Measurements from ENCODE around the gene LSM5. TPM values are rescaled to one million over a fixed set of nuclear protein-coding genes. Genes with fewer than 3 reads are reported as not detected.

LSM5 gene
- total RNA-seq, 1 experiment from 2014 or later: 108 TPM

DNA sequence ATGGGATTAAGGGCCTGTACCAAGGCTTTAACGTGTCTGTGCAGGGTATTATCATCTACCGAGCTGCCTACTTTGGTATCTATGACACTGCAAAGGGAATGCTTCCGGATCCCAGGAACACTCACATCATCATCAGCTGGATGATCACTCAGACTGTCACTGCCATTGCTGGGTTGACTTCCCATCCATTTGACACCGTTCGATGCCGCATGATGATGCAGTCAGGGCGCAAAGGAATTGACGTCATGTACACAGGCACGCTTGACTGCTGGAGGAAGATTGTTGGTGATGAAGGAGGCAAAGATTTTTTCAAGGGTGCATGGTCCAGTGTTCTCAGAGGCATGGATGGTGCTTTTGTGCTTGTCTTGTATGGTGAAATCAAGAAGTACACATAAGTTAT is 18.2 kb downstream of the LSM5 start:
- Histone ChIP-seq H2BK15ac (ENCODE audit: low read depth, low read length) (no peak overlapping the region), H4K20me1 (ENCODE audit: control insufficient read depth, insufficient read depth, insufficient read length) (no peaks in the 10 kb centered on the region), H3K27me3 (ENCODE audit: insufficient read depth, low read length) (no peaks in the 10 kb centered on the region), H2BK20ac (ENCODE audit: low read depth, low read length, poor library complexity, severe bottlenecking) (no peak overlapping the region), H3K23me2 (ENCODE audit: insufficient read length, low read depth, low read length, poor library complexity, severe bottlenecking) (no peaks in the 10 kb centered on the region), H3K18ac (ENCODE audit: insufficient read length, low read depth, low read length) (no peak overlapping the region), H3K4me1 (ENCODE audit: insufficient read depth, low read length) (no peaks in the 10 kb centered on the region), H2AK5ac (ENCODE audit: insufficient read length, low read length) (no peak overlapping the region), H3T11ph (ENCODE audit: low read length) (no peak overlapping the region), H3K56ac (ENCODE audit: insufficient read length, low read depth, low read length) (no peak overlapping the region), H3K9ac (ENCODE audit: extremely low read depth, insufficient read length, low read length) (no peak overlapping the region), H3K79me1 (ENCODE audit: insufficient read depth, low read depth, low read length, poor library complexity, severe bottlenecking) (no peaks in the 10 kb centered on the region), H3K4ac (ENCODE audit: low read depth, low read length) (no peak overlapping the region), H2BK120ac (ENCODE audit: low read depth, low read length, poor library complexity, severe bottlenecking) (no peak overlapping the region), H4K5ac (ENCODE audit: insufficient read length, low read depth, low read length) (no peak overlapping the region), H3K14ac (ENCODE audit: insufficient read depth, low read length) (no peak overlapping the region), H3K9me3 (ENCODE audit: control insufficient read depth, low read depth, low read length) (no peaks in the 10 kb centered on the region), H2BK12ac (ENCODE audit: insufficient read length, low read depth, low read length) (no peak overlapping the region), H3K23ac (ENCODE audit: insufficient read length, low read depth, low read length) (no peak overlapping the region), H3K27ac (ENCODE audit: insufficient read length, low read depth, low read length) (no peak overlapping the region), H2AFZ (ENCODE audit: low read length) (no peak overlapping the region), H3K79me2 (ENCODE audit: insufficient read depth, low read length) (no peaks in the 10 kb centered on the region), H3K4me2 (ENCODE audit: insufficient read depth, insufficient read length, low read length) (no peak overlapping the region), H4K91ac (ENCODE audit: insufficient read length, low read depth, low read length) (no peak overlapping the region), H4K8ac (replicated peaks; ENCODE audit: insufficient read length, low read depth, low read length) (no peak overlapping the region), H2BK5ac (ENCODE audit: insufficient read length, low read length) (no peak overlapping the region)
- no CpG with 5 or more reads among the region's 9 CpGs for WGBS (ENCODE audit: extremely low coverage, insufficient read length, low lambda C conversion rate)
- H3K36me3 Mint-ChIP-seq (ENCODE audit: insufficient read depth in 1 of 3, low read depth in 3 of 3): 0 out of 7 replicates have a peak, but pooled peaks cover 0 to 1% (median 0%) of the 10 kb centered on the region in 3 experiments
- no peak overlapping the region for H3K27ac Mint-ChIP-seq
- no peak overlapping the region for H3K4me3 Mint-ChIP-seq
- DNase-seq: no peak
- no peaks in the 10 kb centered on the region; the same call in 1 of the 2 replicates for H3K27me3 Mint-ChIP-seq (ENCODE audit: low read depth)
- H3K4me1 Mint-ChIP-seq: no peaks in the 10 kb centered on the region
- TF ChIP-seq CTCF (conservative IDR thresholded peaks at IDR 0.05): no peak
- peaks cover 3% of the 10 kb centered on the region in 2 experiments for H3K9me3 Mint-ChIP-seq

All from H9 (cell line).